Keratinocyte (primary cell): Measurements from ENCODE around the gene ASH1L.

Experiments used
- CTCF ChIP-seq, 3 experiments: IDR thresholded peaks in 1 of 3; conservative IDR thresholded peaks in 1 of 3; optimal IDR thresholded peaks in 1 of 3; 2 replicates in 2 of 3; 3 replicates in 1 of 3; pipeline versions ENCODE3 to v1.5.1; 2011; ENCODE audit warnings: low read length in 3 of 3, mild to moderate bottlenecking in 3 of 3, moderate library complexity in 2 of 3, control low read depth in 1 of 3, inconsistent platforms in 1 of 3; ENCODE audit not compliant: insufficient read depth in 2 of 3; ENCODE audit errors: extremely low read depth in 1 of 3
- EZH2 ChIP-seq: IDR thresholded peaks from one replicate; pipeline ENCODE4 v1.6.1; 2012; ENCODE audit warnings: inconsistent platforms, mild to moderate bottlenecking, low read length, moderate library complexity

- TF ChIP-seq CTCF (optimal IDR thresholded peaks at IDR 0.05 in 1 of 3, IDR thresholded peaks at IDR 0.05 in 1 of 3, conservative IDR thresholded peaks at IDR 0.05 in 1 of 3; ENCODE audit: extremely low read depth in 1 of 3, insufficient read depth in 2 of 3, low read length in 3 of 3) (no peak), EZH2 (no peak)
These were observed 49.2 kb downstream of the ASH1L start for GRCh38 chr1:155513300-155513916.
